ENCODE data around the gene DR1.
"Not testable (repeated sequence)": the region's sequence is repeated elsewhere in the genome, so short reads cannot be mapped to it uniquely, and the experiment has no call there.

Gene DR1

GRCh38 chr1:93386268-93386667 is 40.6 kb downstream of the DR1 start:
- not testable (repeated sequence) for H3K27me3 Mint-ChIP-seq (ENCODE audit: low read depth); H3K4me1 Mint-ChIP-seq (ENCODE audit: low read depth); H3K27ac Mint-ChIP-seq; H3K4me3 Mint-ChIP-seq; H3K36me3 Mint-ChIP-seq (ENCODE audit: low read depth)
- H3K9me3 Mint-ChIP-seq: peaks cover 28% of the 10 kb centered on the region

GRCh38 chr1:93394514-93394913 is 48.8 kb downstream of the DR1 start:
- Mint-ChIP-seq H3K27me3 (ENCODE audit: low read depth) (peaks cover 8% of the 10 kb centered on the region), H3K4me1 (ENCODE audit: low read depth) (no peaks in the 10 kb centered on the region), H3K27ac (no peak overlapping the region), H3K36me3 (ENCODE audit: low read depth) (no peaks in the 10 kb centered on the region), H3K9me3 (no peaks in the 10 kb centered on the region), H3K4me3 (no peak overlapping the region)

GRCh38 chr1:93395195-93395594 is 49.5 kb downstream of the DR1 start:
- Mint-ChIP-seq H3K36me3 (ENCODE audit: low read depth) (no peaks in the 10 kb centered on the region), H3K9me3 (no peaks in the 10 kb centered on the region), H3K4me3 (no peak overlapping the region), H3K27me3 (ENCODE audit: low read depth) (peaks cover 5% of the 10 kb centered on the region), H3K27ac (no peak overlapping the region), H3K4me1 (ENCODE audit: low read depth) (no peaks in the 10 kb centered on the region)

GRCh38 chr1:93399781-93400180 is 54.1 kb downstream of the DR1 start:
- H3K27me3 Mint-ChIP-seq (ENCODE audit: low read depth): peaks cover 9% of the 10 kb centered on the region
- H3K4me1 Mint-ChIP-seq (ENCODE audit: low read depth): no peaks in the 10 kb centered on the region
- H3K36me3 Mint-ChIP-seq (ENCODE audit: low read depth): no peaks in the 10 kb centered on the region
- no peaks in the 10 kb centered on the region for H3K9me3 Mint-ChIP-seq
- H3K27ac Mint-ChIP-seq: no peak overlapping the region
- no peak overlapping the region for H3K4me3 Mint-ChIP-seq

- no peaks in the 10 kb centered on the region for H3K4me1 Mint-ChIP-seq (ENCODE audit: low read depth)
- no peaks in the 10 kb centered on the region for H3K36me3 Mint-ChIP-seq (ENCODE audit: low read depth)
- peaks cover 10% of the 10 kb centered on the region for H3K27me3 Mint-ChIP-seq (ENCODE audit: low read depth)
- H3K9me3 Mint-ChIP-seq: no peaks in the 10 kb centered on the region
- no peak overlapping the region for H3K27ac Mint-ChIP-seq
- H3K4me3 Mint-ChIP-seq: no peak overlapping the region
Observed at GRCh38 chr1:93408203-93408602, 62.5 kb downstream of the DR1 start.

- Mint-ChIP-seq H3K36me3 (ENCODE audit: low read depth) (peaks cover 2% of the 10 kb centered on the region), H3K9me3 (no peaks in the 10 kb centered on the region), H3K4me3 (no peak overlapping the region), H3K4me1 (ENCODE audit: low read depth) (no peaks in the 10 kb centered on the region), H3K27ac (no peak overlapping the region), H3K27me3 (ENCODE audit: low read depth) (peaks cover 16% of the 10 kb centered on the region)
Observed at GRCh38 chr1:93411000-93411399, 65.3 kb downstream of the DR1 start.

- Mint-ChIP-seq H3K27ac (no peak overlapping the region), H3K4me1 (ENCODE audit: low read depth) (no peaks in the 10 kb centered on the region), H3K9me3 (no peaks in the 10 kb centered on the region), H3K4me3 (no peak overlapping the region), H3K36me3 (ENCODE audit: low read depth) (peaks cover 2% of the 10 kb centered on the region), H3K27me3 (ENCODE audit: low read depth) (peaks cover 16% of the 10 kb centered on the region)
Observed at GRCh38 chr1:93414749-93415148, 69.0 kb downstream of the DR1 start.

- no peak overlapping the region for H3K4me3 Mint-ChIP-seq
- H3K27me3 Mint-ChIP-seq (ENCODE audit: low read depth): peaks cover 16% of the 10 kb centered on the region
- no peak overlapping the region for H3K27ac Mint-ChIP-seq
- no peaks in the 10 kb centered on the region for H3K9me3 Mint-ChIP-seq
- peaks cover 2% of the 10 kb centered on the region for H3K36me3 Mint-ChIP-seq (ENCODE audit: low read depth)
- H3K4me1 Mint-ChIP-seq (ENCODE audit: low read depth): no peaks in the 10 kb centered on the region
Observed at GRCh38 chr1:93415296-93415695, 69.6 kb downstream of the DR1 start.

GRCh38 chr1:93416183-93416582 is 70.5 kb downstream of the DR1 start:
- Mint-ChIP-seq H3K27ac (no peak overlapping the region), H3K27me3 (ENCODE audit: low read depth) (peaks cover 13% of the 10 kb centered on the region), H3K4me3 (no peak overlapping the region), H3K36me3 (ENCODE audit: low read depth) (peaks cover 2% of the 10 kb centered on the region), H3K4me1 (ENCODE audit: low read depth) (no peaks in the 10 kb centered on the region), H3K9me3 (no peaks in the 10 kb centered on the region)
